Smooth muscle cell (in vitro differentiated cells): ENCODE data around the gene FRMD1. TPM values are rescaled to one million over a fixed set of nuclear protein-coding genes. Genes with fewer than 3 reads are reported as not detected.

Source experiments
- DNase-seq: peaks from one replicate; lab custom pipeline; 2025; ENCODE audit not compliant: unreplicated experiment; lab: John Stamatoyannopoulos, UW
- H2AFZ ChIP-seq: fragments of 200-600 bp; sonication (generic); 2 replicates; pipeline ENCODE4 v1.6.0; 2016; ENCODE audit warnings: antibody characterized with exemption, low read depth, mild to moderate bottlenecking
- H3F3A ChIP-seq: fragments of 200-600 bp; sonication (generic); 2 replicates; pipeline ENCODE4 v1.6.0; 2017; ENCODE audit warnings: antibody characterized with exemption, low read depth
- H3K27ac ChIP-seq: fragments of 200-600 bp; sonication (generic); 2 replicates; pipeline ENCODE4 v1.5.1; 2016; ENCODE audit warnings: low read depth, mild to moderate bottlenecking
- H3K27me3 ChIP-seq: fragments of 200-600 bp; sonication (generic); 2 replicates; pipeline ENCODE4 v1.6.1; 2016; ENCODE audit warnings: low read depth, mild to moderate bottlenecking
- H3K36me3 ChIP-seq: fragments of 200-600 bp; sonication (generic); 2 replicates; pipeline ENCODE4 v1.5.1; 2016; ENCODE audit warnings: low read depth
- H3K4me1 ChIP-seq: fragments of 200-600 bp; sonication (generic); 2 replicates; pipeline ENCODE4 v1.5.1; 2016; ENCODE audit warnings: low read depth
- H3K4me2 ChIP-seq: fragments of 200-600 bp; sonication (generic); 2 replicates; pipeline ENCODE4 v1.6.0; 2016; ENCODE audit warnings: mild to moderate bottlenecking
- H3K4me3 ChIP-seq: fragments of 200-600 bp; sonication (generic); 2 replicates; pipeline ENCODE4 v1.5.1; 2016; ENCODE audit warnings: mild to moderate bottlenecking
- H3K79me2 ChIP-seq: fragments of 200-600 bp; sonication (generic); 2 replicates; pipeline ENCODE4 v1.6.0; 2016; ENCODE audit warnings: low read depth, mild to moderate bottlenecking
- H3K9ac ChIP-seq: fragments of 200-600 bp; sonication (generic); 2 replicates; pipeline ENCODE4 v1.6.0; 2016; ENCODE audit warnings: low read depth
- H3K9me3 ChIP-seq: fragments of 200-600 bp; sonication (generic); replicated peaks from 2 replicates; pipeline ENCODE4 v1.5.1; 2016; ENCODE audit warnings: low read depth
- H4K20me1 ChIP-seq: fragments of 200-600 bp; sonication (generic); 2 replicates; pipeline ENCODE4 v1.6.0; 2016; ENCODE audit warnings: low read depth
- CTCF ChIP-seq: fragments of 200-600 bp; sonication (generic); IDR thresholded peaks from 2 replicates; pipeline ENCODE4 v1.5.1; 2017; ENCODE audit warnings: borderline replicate concordance, mild to moderate bottlenecking, antibody characterized with exemption; ENCODE audit not compliant: insufficient read depth, poor library complexity, severe bottlenecking
- WGBS: methylation state at CpG from one replicate; pipeline ENCODE4 v1.1.7; 2016; ENCODE audit warnings: low lambda C conversion rate; 5-methylcytosine and 5-hydroxymethylcytosine counted together
- polyA plus RNA-seq: library from polyadenylated mRNA; unstranded; fragments of >200 nt; fragmentation: Nextera tagmentation; extraction: Ambion mirVana; gene quantifications from 2 replicates; pipeline ENCODE4 v1.2.1, GENCODE V29; 2016
- total RNA-seq: library from RNA; depleted of rRNA; stranded (reverse); fragments of >200 nt; gene quantifications from 2 replicates; pipeline ENCODE4 v1.2.3, GENCODE V29; 2014

The FRMD1 gene
- total and polyA plus RNA-seq, 2 experiments from 2014 or later = not detected

GRCh38 chr6:168117942-168118341, 38.9 kb upstream of the FRMD1 start:
- DNase-seq = no peak
- no peak overlapping the region for H3K27ac ChIP-seq
- H2AFZ ChIP-seq = no peak overlapping the region
- H3K4me2 ChIP-seq = no peak overlapping the region
- H3K9ac ChIP-seq = no peak overlapping the region
- no peaks in the 10 kb centered on the region for H4K20me1 ChIP-seq
- 62% methylated on average over 4 of the region's 4 CpGs for WGBS
- no peaks in the 10 kb centered on the region for H3K4me1 ChIP-seq
- no peaks in the 10 kb centered on the region for H3K27me3 ChIP-seq
- TF ChIP-seq CTCF = peak; percentile 53
- H3K4me3 ChIP-seq = no peak overlapping the region
- H3F3A ChIP-seq = no peaks in the 10 kb centered on the region
- H3K9me3 ChIP-seq = no peaks in the 10 kb centered on the region
- H3K36me3 ChIP-seq = no peaks in the 10 kb centered on the region
- H3K79me2 ChIP-seq = no peaks in the 10 kb centered on the region

DNA sequence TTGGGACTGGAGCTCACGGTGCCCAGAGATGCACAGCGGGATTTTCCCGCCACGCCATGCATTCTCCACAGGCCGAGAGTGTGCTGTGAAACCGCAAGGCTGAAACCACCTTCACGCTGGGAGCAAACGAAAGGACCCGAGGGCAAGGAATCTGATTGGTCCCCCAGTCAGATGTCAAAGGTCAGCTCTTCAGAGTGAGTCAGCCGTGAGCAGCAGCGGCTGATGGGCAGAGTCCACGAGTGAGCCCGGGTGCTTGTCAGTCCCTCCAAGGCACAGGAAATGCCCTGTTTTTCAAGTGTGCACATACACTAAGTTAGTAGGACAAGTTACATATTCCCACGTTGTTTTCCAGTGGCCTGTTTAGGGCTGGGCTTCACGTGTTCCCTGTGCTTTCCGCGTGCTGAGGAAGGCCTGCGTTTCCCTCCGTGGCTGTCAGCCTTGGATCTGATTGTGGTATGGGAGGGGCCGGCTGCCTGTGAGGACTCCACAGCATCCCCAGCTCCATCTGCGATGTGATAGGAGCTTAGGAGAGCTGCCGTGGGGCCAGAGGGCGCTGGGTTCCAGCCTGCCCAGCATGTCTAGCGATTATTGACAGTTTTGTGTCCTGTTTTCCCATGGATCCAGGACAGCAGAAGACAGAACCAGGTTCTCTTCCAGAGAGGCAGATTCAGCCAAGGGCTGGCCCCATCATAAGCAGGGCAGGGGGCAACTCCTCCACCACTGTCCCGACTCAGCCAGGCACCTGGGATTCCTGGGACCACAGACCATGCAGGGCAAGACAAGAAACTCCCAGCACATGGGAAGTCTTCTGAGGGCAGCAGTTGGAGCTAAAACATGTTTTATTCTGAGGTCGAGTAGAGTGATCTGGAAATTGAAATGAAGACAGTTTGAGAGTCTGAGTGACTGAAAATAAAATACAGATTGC, 38.2 kb upstream of the FRMD1 start:
- Histone ChIP-seq H3K27me3 (no peaks in the 10 kb centered on the region), H3F3A (no peaks in the 10 kb centered on the region), H4K20me1 (no peaks in the 10 kb centered on the region), H3K4me3 (no peak overlapping the region), H3K79me2 (no peaks in the 10 kb centered on the region), H3K9me3 (no peaks in the 10 kb centered on the region), H3K27ac (no peak overlapping the region), H3K9ac (no peak overlapping the region), H2AFZ (no peak overlapping the region), H3K4me1 (no peaks in the 10 kb centered on the region), H3K4me2 (no peak overlapping the region), H3K36me3 (no peaks in the 10 kb centered on the region)
- no peak for DNase-seq
- TF ChIP-seq CTCF = no peak
- WGBS = 86% methylated on average over 26 of the region's 26 CpGs

- no peak for DNase-seq
- no peak for TF ChIP-seq CTCF
Observed at GRCh38 chr6:168116438-168116974, 37.5 kb upstream of the FRMD1 start.

More at GRCh38 chr6:168116438-168116974, 37.5 kb upstream of the FRMD1 start:
- no peaks in the 10 kb centered on the region for H3F3A ChIP-seq
- H4K20me1 ChIP-seq = no peaks in the 10 kb centered on the region
- no peak overlapping the region for H2AFZ ChIP-seq
- no peaks in the 10 kb centered on the region for H3K9me3 ChIP-seq
- 94% methylated on average over 11 of the region's 11 CpGs for WGBS
- no peak overlapping the region for H3K4me2 ChIP-seq
- H3K9ac ChIP-seq = no peak overlapping the region
- no peaks in the 10 kb centered on the region for H3K79me2 ChIP-seq
- H3K36me3 ChIP-seq = no peaks in the 10 kb centered on the region
- no peak overlapping the region for H3K27ac ChIP-seq
- no peaks in the 10 kb centered on the region for H3K4me1 ChIP-seq
- H3K4me3 ChIP-seq = no peak overlapping the region
- H3K27me3 ChIP-seq = no peaks in the 10 kb centered on the region
